Measurements from ENCODE around the gene ZNF302. TPM values are rescaled to one million over a fixed set of nuclear protein-coding genes. Genes with fewer than 3 reads are reported as not detected.

ZNF302 gene
- 14.7 to 20.7 TPM (median 16.3 TPM) in 5 replicates for total RNA-seq (2022; extraction: Qiagen RNA extraction)

GRCh38 chr19:34677386-34678084 is at the start of gene ZNF302:
Gene ZNF302, plus strand, starts transcription at chr19:34677678. Its CDS starts 1,127 bp downstream, at chr19:34678805.

GRCh38 chr19:34676697-34677385 is 637 bp upstream of the ZNF302 start, which contains the start of gene SCGB2B2:
Gene SCGB2B2, minus strand, starts transcription at chr19:34677159. Its CDS starts 82,596 bp downstream, at chr19:34594563.

GRCh38 chr19:34733746-34734536 is 56.5 kb downstream of the ZNF302 start, which contains the start of gene ZNF181:
Gene ZNF181, plus strand, starts transcription at chr19:34734243. Its CDS starts 795 bp downstream, at chr19:34735038.

Other genes starting within 250 kb of the ZNF302 start
- gene UBA2, start 249.3 kb upstream of the ZNF302 start, total RNA-seq (2022; extraction: Qiagen RNA extraction), result 242 to 352 TPM (median 268 TPM) in 5 replicates
- 29.8 to 36.5 TPM (median 32.9 TPM) in 5 replicates for gene WTIP, start 195.9 kb upstream of the ZNF302 start, total RNA-seq (2022; extraction: Qiagen RNA extraction)
- gene SCGB2B2, start 519 bp upstream of the ZNF302 start, total RNA-seq (2022; extraction: Qiagen RNA extraction), result 0.06 to 0.10 TPM (median 0.08 TPM) in 3 of 5 replicates, not detected in the others
- gene ZNF181, start 56.6 kb downstream of the ZNF302 start, total RNA-seq (2022; extraction: Qiagen RNA extraction), result 8.1 to 15.9 TPM (median 10.0 TPM) in 5 replicates
- 2.1 to 3.1 TPM (median 2.8 TPM) in 5 replicates for gene ZNF599, start 95.5 kb downstream of the ZNF302 start, total RNA-seq (2022; extraction: Qiagen RNA extraction)
- gene ZNF30, start 249.2 kb downstream of the ZNF302 start, total RNA-seq (2022; extraction: Qiagen RNA extraction), result 4.7 to 6.8 TPM (median 4.9 TPM) in 5 replicates